NT2/D1 (cell line): ENCODE data around the gene C19orf67.

Source experiments
- YY1 ChIP-seq: IDR thresholded peaks from 2 replicates; pipeline ENCODE4 v1.6.1; 2011; ENCODE audit not compliant: insufficient read length, insufficient read depth
- ZNF274 ChIP-seq: IDR thresholded peaks from 2 replicates; pipeline ENCODE4 v1.6.1; 2011; ENCODE audit warnings: mild to moderate bottlenecking, low read depth, low read length

- TF ChIP-seq YY1 = no peak
- no peak for TF ChIP-seq ZNF274
Measured at GRCh38 chr19:14089662-14090508, 4.3 kb upstream of the C19orf67 start.
